Lower leg skin (tissue), 3 donors: ENCODE data around the gene CCL1.

Source experiments
- POLR2A ChIP-seq, 2 donors: fragments of 450-650 bp; IDR thresholded peaks; one replicate each; pipeline ENCODE4 v1.6.1; 2016 to 2017; ENCODE audit warnings: antibody characterized with exemption in 2 of 2, mild to moderate bottlenecking in 1 of 2, moderate library complexity in 1 of 2
- TF ChIP-seq, protein P1 (sequence below), 3 donors: fragments of 450-650 bp; IDR thresholded peaks; one replicate each; pipeline ENCODE4 v1.5.1; 2016; ENCODE audit warnings: antibody characterized with exemption in 3 of 3, mild to moderate bottlenecking in 3 of 3, moderate library complexity in 2 of 3

- no peak for TF ChIP-seq POLR2A (IDR thresholded peaks at IDR 0.05)
- TF ChIP-seq, protein P1, sequence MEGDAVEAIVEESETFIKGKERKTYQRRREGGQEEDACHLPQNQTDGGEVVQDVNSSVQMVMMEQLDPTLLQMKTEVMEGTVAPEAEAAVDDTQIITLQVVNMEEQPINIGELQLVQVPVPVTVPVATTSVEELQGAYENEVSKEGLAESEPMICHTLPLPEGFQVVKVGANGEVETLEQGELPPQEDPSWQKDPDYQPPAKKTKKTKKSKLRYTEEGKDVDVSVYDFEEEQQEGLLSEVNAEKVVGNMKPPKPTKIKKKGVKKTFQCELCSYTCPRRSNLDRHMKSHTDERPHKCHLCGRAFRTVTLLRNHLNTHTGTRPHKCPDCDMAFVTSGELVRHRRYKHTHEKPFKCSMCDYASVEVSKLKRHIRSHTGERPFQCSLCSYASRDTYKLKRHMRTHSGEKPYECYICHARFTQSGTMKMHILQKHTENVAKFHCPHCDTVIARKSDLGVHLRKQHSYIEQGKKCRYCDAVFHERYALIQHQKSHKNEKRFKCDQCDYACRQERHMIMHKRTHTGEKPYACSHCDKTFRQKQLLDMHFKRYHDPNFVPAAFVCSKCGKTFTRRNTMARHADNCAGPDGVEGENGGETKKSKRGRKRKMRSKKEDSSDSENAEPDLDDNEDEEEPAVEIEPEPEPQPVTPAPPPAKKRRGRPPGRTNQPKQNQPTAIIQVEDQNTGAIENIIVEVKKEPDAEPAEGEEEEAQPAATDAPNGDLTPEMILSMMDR (IDR thresholded peaks at IDR 0.05): no peak
These were observed 49.9 kb downstream of the CCL1 start for GRCh38 chr17:34313164-34313563.
